K562 (cell line): ENCODE results near the gene TRAF7. TPM values are rescaled to one million over a fixed set of nuclear protein-coding genes. Genes with fewer than 3 reads are reported as not detected.

Experiments used
- ARHGAP35 ChIP-seq: fragments of 450-650 bp; IDR thresholded peaks from 2 replicates; pipeline ENCODE4 v1.6.1; 2018; ENCODE audit not compliant: partially characterized antibody
- CHD2 ChIP-seq: IDR thresholded peaks from 2 replicates; pipeline ENCODE4 v1.6.1; 2011; ENCODE audit warnings: low read depth, low read length
- CREBBP ChIP-seq: IDR thresholded peaks from one replicate; pipeline ENCODE4 v1.6.1; 2012; ENCODE audit warnings: low read depth, mild to moderate bottlenecking, control low read depth, inconsistent platforms, low read length
- CREM ChIP-seq: IDR thresholded peaks from 2 replicates; pipeline ENCODE4 v1.6.1; 2014; ENCODE audit warnings: antibody characterized with exemption, low read depth
- ETS2 ChIP-seq: IDR thresholded peaks from 2 replicates; pipeline ENCODE4 v1.6.1; 2016; ENCODE audit warnings: borderline replicate concordance, missing genetic modification characterization, mild to moderate bottlenecking, moderate library complexity, missing compliant biosample characterization; ENCODE audit not compliant: poor library complexity, severe bottlenecking
- JUND ChIP-seq, 2 experiments: IDR thresholded peaks; 2 replicates in 1 of 2; 3 replicates in 1 of 2; pipeline ENCODE4 v1.6.1; 2011; ENCODE audit warnings: borderline replicate concordance in 2 of 2, low read depth in 2 of 2, low read length in 2 of 2, improper control_type of control experiment in 1 of 2, missing biosample characterization in 1 of 2, missing genetic modification characterization in 1 of 2, missing genetic modification reagents in 1 of 2
- MAFG ChIP-seq: fragments of 450-650 bp; conservative IDR thresholded peaks from 2 replicates; pipeline ENCODE4 v1.6.1; 2016; ENCODE audit warnings: missing genetic modification characterization, missing compliant biosample characterization
- MEF2A ChIP-seq: IDR thresholded peaks from 2 replicates; pipeline ENCODE4 v1.6.1; 2011; ENCODE audit warnings: low read depth, mild to moderate bottlenecking, low read length, moderate library complexity; ENCODE audit not compliant: control insufficient read depth
- MTF1 ChIP-seq: fragments of 250-450 bp; sonication (Bioruptor Pico); IDR thresholded peaks from 2 replicates; pipeline ENCODE4 v1.9.0; 2021; ENCODE audit warnings: moderate library complexity, mild to moderate bottlenecking, inconsistent platforms, borderline replicate concordance
- NONO ChIP-seq, 2 experiments: fragments of 200-400 bp in 1 of 2; fragments of 450-650 bp in 1 of 2; formaldehyde crosslinking in 1 of 2; IDR thresholded peaks; 2 replicates each; pipeline ENCODE4 v1.6.1; 2017; ENCODE audit warnings: low read depth in 2 of 2, mild to moderate bottlenecking in 2 of 2, moderate library complexity in 2 of 2, low read length in 1 of 2
- RB1 ChIP-seq: fragments of 450-650 bp; IDR thresholded peaks from 2 replicates; pipeline ENCODE4 v1.6.1; 2017; ENCODE audit warnings: low read depth, mild to moderate bottlenecking
- RBM17 ChIP-seq: fragments of 200-400 bp; formaldehyde crosslinking; IDR thresholded peaks from 2 replicates; pipeline ENCODE4 v1.6.1; 2017; ENCODE audit warnings: low read depth, mild to moderate bottlenecking, low read length, borderline replicate concordance
- SMARCA4 ChIP-seq: fragments of 450-650 bp; IDR thresholded peaks from 2 replicates; pipeline ENCODE4 v1.6.1; 2016
- SP2 ChIP-seq: IDR thresholded peaks from 2 replicates; pipeline ENCODE4 v1.6.1; 2011; ENCODE audit warnings: mild to moderate bottlenecking, low read depth, low read length, moderate library complexity; ENCODE audit not compliant: poor library complexity, severe bottlenecking; ENCODE audit errors: extremely low read depth
- TARDBP ChIP-seq: fragments of 450-650 bp; IDR thresholded peaks from 2 replicates; pipeline ENCODE4 v1.6.1; 2016
- ZNF134 ChIP-seq: fragments of 250-450 bp; sonication (Bioruptor Pico); conservative IDR thresholded peaks from 2 replicates; pipeline ENCODE4 v1.4.0; 2020
- ZNF408 ChIP-seq: fragments of 250-450 bp; sonication (Bioruptor Pico); IDR thresholded peaks from 2 replicates; pipeline ENCODE4 v1.4.0; 2020; ENCODE audit warnings: low read depth, mild to moderate bottlenecking, moderate library complexity
- ZNF764 ChIP-seq: fragments of 250-450 bp; sonication (Bioruptor Pico); IDR thresholded peaks from 2 replicates; pipeline ENCODE4 v1.4.0; 2020; ENCODE audit warnings: low read depth, mild to moderate bottlenecking, moderate library complexity
- polyA plus RNA-seq, 8 experiments: library from polyadenylated mRNA; depleted of rRNA in 4 of 8; stranded (reverse) in 5 of 8; unstranded in 3 of 8; fragments of >200 nt; fragmentation: Nextera tagmentation in 2 of 8; fragmentation: Illumina TruSeq in 1 of 8; extraction: Ambion mirVana in 2 of 8; extraction: Trizol in 1 of 8; gene quantifications; 2 replicates each; pipeline versions ENCODE4 v1.2.1 to v1.2.3, GENCODE V29; 2011 to 2014; ENCODE audit warnings: inconsistent platforms in 1 of 8, missing spikeins in 1 of 8
- total RNA-seq, 7 experiments: library from RNA; depleted of rRNA in 6 of 7; stranded (reverse); fragments of >200 nt in 6 of 7; fragmentation: Illumina TruSeq in 2 of 7; extraction: Trizol in 2 of 7; gene quantifications; 2 replicates each; pipeline versions ENCODE4 v1.2.1 to v1.2.3, GENCODE V29; 2011 to 2021; ENCODE audit warnings: low replicate concordance in 1 of 7
- TF ChIP-seq, protein P1 (sequence below), 2 experiments: IDR thresholded peaks; 2 replicates each; pipeline ENCODE4 v1.6.1; 2011; ENCODE audit warnings: borderline replicate concordance in 1 of 2, control low read depth in 1 of 2, low read depth in 1 of 2, low read length in 1 of 2, mild to moderate bottlenecking in 1 of 2, mixed read lengths in 1 of 2, moderate library complexity in 1 of 2; ENCODE audit not compliant: insufficient read depth in 1 of 2, insufficient read length in 1 of 2, poor library complexity in 1 of 2, severe bottlenecking in 1 of 2; ENCODE audit errors: extremely low read depth in 1 of 2
- TF ChIP-seq, protein P2 (sequence below): fragments of 450-650 bp; conservative IDR thresholded peaks from 2 replicates; pipeline ENCODE4 v1.6.1; 2016; ENCODE audit warnings: missing genetic modification characterization, low read depth, mild to moderate bottlenecking, missing compliant biosample characterization, moderate library complexity
- TF ChIP-seq, protein P3 (sequence below), 2 experiments: fragments of 450-650 bp in 1 of 2; sonication (generic) in 1 of 2; formaldehyde crosslinking in 1 of 2; IDR thresholded peaks in 1 of 2; conservative IDR thresholded peaks in 1 of 2; 2 replicates each; pipeline versions ENCODE4 v1.6.1 to v1.8.1; 2016 to 2023; ENCODE audit warnings: mild to moderate bottlenecking in 2 of 2, moderate library complexity in 2 of 2, inconsistent platforms in 1 of 2, missing genetic modification reagents in 1 of 2
- TF ChIP-seq, protein P4 (sequence below), 2 experiments: IDR thresholded peaks in 1 of 2; conservative IDR thresholded peaks in 1 of 2; 2 replicates each; pipeline ENCODE4 v1.6.1; 2016; ENCODE audit warnings: low read depth in 2 of 2, mild to moderate bottlenecking in 1 of 2, missing compliant biosample characterization in 1 of 2, missing genetic modification characterization in 1 of 2, moderate library complexity in 1 of 2

The TRAF7 gene
- total and polyA plus RNA-seq, 9 of the 15 experiments (the other 6 are each of a cell fraction or from before 2014, with no cell fraction given), result 1.1 to 113 (median 41.6) TPM

DNA sequence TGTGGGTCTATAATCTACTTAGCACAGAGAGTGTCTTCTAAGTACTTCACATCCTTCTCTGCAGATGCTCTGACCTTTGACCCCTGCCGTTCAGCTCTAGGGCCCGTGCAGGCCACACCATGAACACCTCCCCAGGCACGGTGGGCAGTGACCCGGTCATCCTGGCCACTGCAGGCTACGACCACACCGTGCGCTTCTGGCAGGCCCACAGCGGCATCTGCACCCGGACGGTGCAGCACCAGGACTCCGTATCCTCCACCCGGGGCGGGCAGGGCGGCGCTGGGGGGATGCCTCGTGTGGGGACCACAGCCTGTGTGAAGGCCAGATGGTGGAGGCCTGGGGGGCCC, 50.4 kb downstream of the TRAF7 start (continued):
- TF ChIP-seq JUND (IDR thresholded peaks at IDR 0.05; ENCODE audit: borderline replicate concordance, low read depth, low read length) (no peak), JUND (tag; IDR thresholded peaks at IDR 0.05; ENCODE audit: borderline replicate concordance, low read depth, low read length) (no peak; the same call in 2 of the 3 replicates), TARDBP (no peak), MAFG (tag) (no peak), ARHGAP35 (no peak), SP2 (no peak), ZNF408 (CRISPR knock-in tag) (no peak), ZNF764 (CRISPR knock-in tag) (no peak), MEF2A (no peak), CREBBP (no peak), MTF1 (no peak), ETS2 (tag) (no peak), ZNF134 (no peak), CREM (no peak), RBM17 (no peak), CHD2 (no peak), RB1 (no peak), SMARCA4 (no peak), NONO (IDR thresholded peaks at IDR 0.05; ENCODE audit: low read depth in 2 of 2, low read length in 1 of 2) (no peak)
- TF ChIP-seq, protein P1, sequence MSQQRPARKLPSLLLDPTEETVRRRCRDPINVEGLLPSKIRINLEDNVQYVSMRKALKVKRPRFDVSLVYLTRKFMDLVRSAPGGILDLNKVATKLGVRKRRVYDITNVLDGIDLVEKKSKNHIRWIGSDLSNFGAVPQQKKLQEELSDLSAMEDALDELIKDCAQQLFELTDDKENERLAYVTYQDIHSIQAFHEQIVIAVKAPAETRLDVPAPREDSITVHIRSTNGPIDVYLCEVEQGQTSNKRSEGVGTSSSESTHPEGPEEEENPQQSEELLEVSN (IDR thresholded peaks at IDR 0.05; ENCODE audit: borderline replicate concordance in 1 of 2, extremely low read depth in 1 of 2, insufficient read depth in 1 of 2, insufficient read length in 1 of 2, low read depth in 1 of 2, low read length in 1 of 2, poor library complexity in 1 of 2, severe bottlenecking in 1 of 2), result no peak
- TF ChIP-seq, protein P2, sequence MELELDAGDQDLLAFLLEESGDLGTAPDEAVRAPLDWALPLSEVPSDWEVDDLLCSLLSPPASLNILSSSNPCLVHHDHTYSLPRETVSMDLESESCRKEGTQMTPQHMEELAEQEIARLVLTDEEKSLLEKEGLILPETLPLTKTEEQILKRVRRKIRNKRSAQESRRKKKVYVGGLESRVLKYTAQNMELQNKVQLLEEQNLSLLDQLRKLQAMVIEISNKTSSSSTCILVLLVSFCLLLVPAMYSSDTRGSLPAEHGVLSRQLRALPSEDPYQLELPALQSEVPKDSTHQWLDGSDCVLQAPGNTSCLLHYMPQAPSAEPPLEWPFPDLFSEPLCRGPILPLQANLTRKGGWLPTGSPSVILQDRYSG (tag), result peak; percentile 73; the same call in 1 of the 2 replicates
- TF ChIP-seq, protein P3, sequence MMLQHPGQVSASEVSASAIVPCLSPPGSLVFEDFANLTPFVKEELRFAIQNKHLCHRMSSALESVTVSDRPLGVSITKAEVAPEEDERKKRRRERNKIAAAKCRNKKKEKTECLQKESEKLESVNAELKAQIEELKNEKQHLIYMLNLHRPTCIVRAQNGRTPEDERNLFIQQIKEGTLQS (IDR thresholded peaks at IDR 0.05), result no peak
- TF ChIP-seq, protein P3 (CRISPR knock-in tag; conservative IDR thresholded peaks at IDR 0.05), result no peak
- TF ChIP-seq, protein P4, sequence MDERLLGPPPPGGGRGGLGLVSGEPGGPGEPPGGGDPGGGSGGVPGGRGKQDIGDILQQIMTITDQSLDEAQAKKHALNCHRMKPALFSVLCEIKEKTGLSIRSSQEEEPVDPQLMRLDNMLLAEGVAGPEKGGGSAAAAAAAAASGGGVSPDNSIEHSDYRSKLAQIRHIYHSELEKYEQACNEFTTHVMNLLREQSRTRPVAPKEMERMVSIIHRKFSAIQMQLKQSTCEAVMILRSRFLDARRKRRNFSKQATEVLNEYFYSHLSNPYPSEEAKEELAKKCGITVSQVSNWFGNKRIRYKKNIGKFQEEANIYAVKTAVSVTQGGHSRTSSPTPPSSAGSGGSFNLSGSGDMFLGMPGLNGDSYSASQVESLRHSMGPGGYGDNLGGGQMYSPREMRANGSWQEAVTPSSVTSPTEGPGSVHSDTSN (CRISPR knock-in tag; IDR thresholded peaks at IDR 0.05; ENCODE audit: low read depth), result no peak
- TF ChIP-seq, protein P4 (tag; conservative IDR thresholded peaks at IDR 0.05; ENCODE audit: low read depth), result no peak
